Measurements from ENCODE around the gene CHSY1. TPM values are rescaled to one million over a fixed set of nuclear protein-coding genes. Genes with fewer than 3 reads are reported as not detected.

CHSY1 gene
- total RNA-seq, 3 donors from 2014 or later: 7.7 to 15.5 (median 12.6) TPM

DNA sequence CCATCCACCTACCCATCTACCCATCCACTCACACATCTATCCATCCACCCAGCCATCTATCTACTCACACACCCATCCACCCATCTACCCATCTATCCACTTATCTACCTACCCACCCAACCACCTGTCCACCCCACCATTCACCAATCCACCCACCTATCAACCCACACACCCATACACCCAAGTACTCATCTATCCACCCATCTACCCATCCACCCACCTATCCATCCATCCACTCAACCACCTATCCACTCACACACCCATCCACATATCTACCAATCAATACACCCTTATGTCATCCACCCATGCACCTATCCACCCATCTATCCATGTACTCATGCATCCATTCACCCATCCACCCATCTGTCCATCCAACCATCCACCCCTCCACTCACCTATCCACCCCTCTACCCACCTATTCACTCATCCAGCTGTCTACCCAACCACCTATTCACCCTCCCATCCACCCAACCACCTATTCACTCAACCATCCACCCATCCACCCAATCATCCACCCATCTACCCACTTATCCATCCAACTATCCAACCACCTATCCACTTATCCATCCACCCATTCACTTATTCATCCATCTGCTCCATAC, 109.8 kb downstream of the CHSY1 start:
- Histone ChIP-seq H3K9me3 (no peaks in the 10 kb centered on the region), H3K4me3 (no peak overlapping the region), H3K4me1 (ENCODE audit: low read depth) (no peaks in the 10 kb centered on the region), H3K36me3 (ENCODE audit: low read depth) (no peaks in the 10 kb centered on the region)
- intact Hi-C loops (cut with DNase I, micrococcal nuclease): no loop called here
- ATAC-seq (no peak), DNase-seq (no peak)
- TF ChIP-seq, protein P1, sequence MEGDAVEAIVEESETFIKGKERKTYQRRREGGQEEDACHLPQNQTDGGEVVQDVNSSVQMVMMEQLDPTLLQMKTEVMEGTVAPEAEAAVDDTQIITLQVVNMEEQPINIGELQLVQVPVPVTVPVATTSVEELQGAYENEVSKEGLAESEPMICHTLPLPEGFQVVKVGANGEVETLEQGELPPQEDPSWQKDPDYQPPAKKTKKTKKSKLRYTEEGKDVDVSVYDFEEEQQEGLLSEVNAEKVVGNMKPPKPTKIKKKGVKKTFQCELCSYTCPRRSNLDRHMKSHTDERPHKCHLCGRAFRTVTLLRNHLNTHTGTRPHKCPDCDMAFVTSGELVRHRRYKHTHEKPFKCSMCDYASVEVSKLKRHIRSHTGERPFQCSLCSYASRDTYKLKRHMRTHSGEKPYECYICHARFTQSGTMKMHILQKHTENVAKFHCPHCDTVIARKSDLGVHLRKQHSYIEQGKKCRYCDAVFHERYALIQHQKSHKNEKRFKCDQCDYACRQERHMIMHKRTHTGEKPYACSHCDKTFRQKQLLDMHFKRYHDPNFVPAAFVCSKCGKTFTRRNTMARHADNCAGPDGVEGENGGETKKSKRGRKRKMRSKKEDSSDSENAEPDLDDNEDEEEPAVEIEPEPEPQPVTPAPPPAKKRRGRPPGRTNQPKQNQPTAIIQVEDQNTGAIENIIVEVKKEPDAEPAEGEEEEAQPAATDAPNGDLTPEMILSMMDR (IDR thresholded peaks at IDR 0.05): no peak

DNA sequence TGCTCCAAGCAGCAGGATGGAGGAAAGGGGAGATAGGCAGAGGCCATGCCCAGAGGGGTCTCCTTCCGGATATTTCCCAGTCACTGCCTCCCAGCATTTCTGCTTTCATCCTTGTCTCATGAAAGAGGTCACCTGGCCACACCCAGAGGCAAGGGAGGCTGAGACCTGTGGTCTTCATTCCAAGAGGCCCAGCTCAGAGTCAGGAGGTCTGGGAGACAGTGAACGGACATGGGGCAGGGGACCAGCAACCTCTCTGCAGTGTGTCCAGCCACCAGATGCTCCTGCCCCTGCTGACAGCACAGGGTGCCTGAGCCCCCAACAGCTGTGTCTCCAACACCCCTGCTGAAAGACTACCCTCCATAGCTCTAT, 111.2 kb downstream of the CHSY1 start:
- Histone ChIP-seq H3K36me3 (ENCODE audit: low read depth) (no peaks in the 10 kb centered on the region), H3K4me1 (ENCODE audit: low read depth) (no peaks in the 10 kb centered on the region), H3K9me3 (no peaks in the 10 kb centered on the region), H3K4me3 (no peak overlapping the region)
- DNase-seq (no peak), ATAC-seq (no peak)
- intact Hi-C loops (cut with DNase I, micrococcal nuclease): no loop called here
- TF ChIP-seq, protein P1 (IDR thresholded peaks at IDR 0.05): no peak

DNA sequence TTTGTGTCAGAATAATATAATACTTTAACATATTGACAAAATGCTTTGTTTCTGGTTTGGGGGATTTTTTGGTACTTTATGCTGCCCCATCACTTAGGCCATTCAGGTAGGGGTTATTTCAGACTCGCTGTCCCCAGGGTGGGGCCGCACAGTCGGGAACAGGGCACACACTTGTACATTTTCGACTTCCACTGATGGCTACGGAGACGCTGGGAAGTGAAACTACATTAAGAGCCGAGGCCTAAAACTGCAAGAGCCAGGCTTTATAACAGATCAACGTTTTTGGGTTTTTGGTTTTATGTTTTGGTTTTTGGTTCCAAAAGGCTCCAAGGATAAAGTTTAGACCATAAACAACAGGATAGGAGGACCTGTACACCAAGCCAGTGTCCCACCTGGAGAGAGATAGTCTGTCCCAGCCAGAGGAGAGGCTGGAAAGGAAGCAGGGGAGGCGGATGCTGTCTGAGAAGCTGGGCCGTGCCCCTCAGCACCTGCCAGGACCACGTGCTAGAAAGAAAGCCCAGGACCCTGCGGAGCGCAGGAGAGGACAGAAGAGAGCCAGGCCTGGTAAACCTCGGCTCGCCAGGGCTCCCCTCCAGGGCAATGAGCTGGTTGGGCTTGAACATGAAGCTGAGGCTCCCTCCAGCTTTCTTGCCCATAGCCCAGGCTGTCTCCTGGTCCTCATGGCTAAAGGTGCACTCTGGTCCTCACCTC, 111.7 kb downstream of the CHSY1 start:
- no peaks in the 10 kb centered on the region for H3K4me1 ChIP-seq (ENCODE audit: low read depth)
- TF ChIP-seq, protein P1 (IDR thresholded peaks at IDR 0.05): no peak
- no peak for ATAC-seq

DNA sequence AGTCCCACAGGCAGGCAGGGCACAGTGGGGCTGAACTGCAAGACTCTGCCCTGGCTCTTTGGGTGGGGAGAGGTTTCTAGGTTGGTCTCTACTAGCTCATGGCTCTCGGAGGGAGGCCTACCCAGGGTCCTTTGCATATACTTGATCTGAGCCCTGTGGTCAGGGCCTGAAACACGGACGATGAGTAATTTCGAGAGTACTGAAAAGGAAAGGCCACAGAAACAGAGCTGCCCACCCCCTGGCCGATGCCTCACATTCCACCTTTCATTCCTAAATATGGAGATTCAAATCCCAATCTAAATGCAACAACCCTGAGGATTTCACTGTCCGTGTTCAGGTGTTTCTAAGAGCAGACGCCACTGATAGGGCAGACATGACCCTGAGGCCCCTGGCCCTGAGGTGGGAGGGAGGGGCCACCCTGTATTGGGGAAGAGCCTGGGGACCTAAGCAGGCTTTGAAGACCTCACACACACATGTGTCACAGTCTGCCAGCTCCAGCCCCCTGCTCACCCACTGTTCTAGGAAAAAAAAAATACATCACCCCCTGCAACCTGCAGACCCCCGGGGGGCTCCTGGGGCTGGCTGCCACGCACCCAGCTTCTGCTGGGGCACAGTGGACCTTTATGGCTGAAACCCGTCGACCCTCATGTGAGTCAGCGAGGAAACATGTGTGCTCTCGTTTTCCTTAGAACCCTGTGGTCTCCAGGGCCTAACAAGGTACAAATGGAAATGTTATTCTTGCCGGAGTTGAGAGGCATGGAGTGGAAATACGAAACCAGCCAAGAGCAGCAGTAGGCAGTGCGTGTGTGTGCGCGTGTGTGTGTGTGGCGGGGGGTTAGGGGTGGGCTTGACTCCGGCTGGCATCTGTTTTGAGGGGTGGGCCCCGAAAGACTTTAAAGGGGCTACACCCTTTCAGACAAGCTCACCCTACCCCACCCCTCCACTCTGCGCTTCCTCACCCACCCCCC, 112.7 kb downstream of the CHSY1 start:
- intact Hi-C loops (cut with DNase I, micrococcal nuclease): no loop called here

More for the DNA sequence above, 111.7 kb downstream of the CHSY1 start:
- H3K36me3 ChIP-seq (ENCODE audit: low read depth): no peaks in the 10 kb centered on the region
- intact Hi-C loops (cut with DNase I, micrococcal nuclease): no loop called here
- no peaks in the 10 kb centered on the region for H3K9me3 ChIP-seq
- no peak for DNase-seq
- H3K4me3 ChIP-seq: no peak overlapping the region

DNA sequence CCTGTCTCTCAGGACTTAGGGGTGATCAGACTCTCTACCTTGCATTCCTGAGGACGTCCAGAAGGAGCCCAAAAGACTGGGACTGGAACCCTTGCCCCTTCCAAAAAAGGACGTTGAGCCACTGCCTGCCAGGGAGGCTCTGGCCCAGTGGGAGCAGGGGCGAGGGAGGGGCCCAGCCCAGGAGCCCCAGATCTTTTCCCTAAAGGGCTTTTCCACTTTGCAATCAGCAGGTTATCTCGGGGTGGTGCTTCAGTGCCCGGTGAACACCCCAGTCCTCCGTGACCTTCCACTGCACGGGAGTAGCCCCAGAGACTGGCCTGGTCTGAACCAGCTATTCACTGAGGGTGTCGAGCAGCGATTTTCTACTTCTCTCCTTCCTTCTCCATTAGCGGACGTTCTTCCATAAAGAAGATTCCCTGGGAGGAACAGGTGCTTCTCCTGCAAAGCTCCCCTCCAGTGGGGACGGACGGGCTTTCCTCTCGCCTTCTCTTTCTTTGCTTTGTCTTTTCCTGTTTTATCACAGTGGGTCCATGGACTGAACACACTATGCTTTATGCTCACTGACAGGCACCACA, 113.7 kb downstream of the CHSY1 start:
- TF ChIP-seq, protein P1 (IDR thresholded peaks at IDR 0.05): no peak
- no peaks in the 10 kb centered on the region for H3K4me1 ChIP-seq (ENCODE audit: low read depth)
- no peaks in the 10 kb centered on the region for H3K9me3 ChIP-seq
- H3K4me3 ChIP-seq: no peak overlapping the region
- ATAC-seq (no peak), DNase-seq (no peak)
- no peaks in the 10 kb centered on the region for H3K36me3 ChIP-seq (ENCODE audit: low read depth)
- intact Hi-C loops (cut with DNase I, micrococcal nuclease): no loop called here

More for the DNA sequence above, 112.7 kb downstream of the CHSY1 start:
- Histone ChIP-seq H3K36me3 (ENCODE audit: low read depth) (no peaks in the 10 kb centered on the region), H3K9me3 (no peaks in the 10 kb centered on the region), H3K4me3 (no peak overlapping the region), H3K4me1 (ENCODE audit: low read depth) (no peaks in the 10 kb centered on the region)
- peak in 1 of 3 donors; percentile 31 for DNase-seq
- peak; percentile 32 for ATAC-seq
- TF ChIP-seq, protein P1 (IDR thresholded peaks at IDR 0.05): no peak
